ENCODE measurements around the gene ELL2. TPM values are rescaled to one million over a fixed set of nuclear protein-coding genes. Genes with fewer than 3 reads are reported as not detected.

Gene ELL2
- 78.2 and 119 TPM in 2 replicates for total RNA-seq

DNA sequence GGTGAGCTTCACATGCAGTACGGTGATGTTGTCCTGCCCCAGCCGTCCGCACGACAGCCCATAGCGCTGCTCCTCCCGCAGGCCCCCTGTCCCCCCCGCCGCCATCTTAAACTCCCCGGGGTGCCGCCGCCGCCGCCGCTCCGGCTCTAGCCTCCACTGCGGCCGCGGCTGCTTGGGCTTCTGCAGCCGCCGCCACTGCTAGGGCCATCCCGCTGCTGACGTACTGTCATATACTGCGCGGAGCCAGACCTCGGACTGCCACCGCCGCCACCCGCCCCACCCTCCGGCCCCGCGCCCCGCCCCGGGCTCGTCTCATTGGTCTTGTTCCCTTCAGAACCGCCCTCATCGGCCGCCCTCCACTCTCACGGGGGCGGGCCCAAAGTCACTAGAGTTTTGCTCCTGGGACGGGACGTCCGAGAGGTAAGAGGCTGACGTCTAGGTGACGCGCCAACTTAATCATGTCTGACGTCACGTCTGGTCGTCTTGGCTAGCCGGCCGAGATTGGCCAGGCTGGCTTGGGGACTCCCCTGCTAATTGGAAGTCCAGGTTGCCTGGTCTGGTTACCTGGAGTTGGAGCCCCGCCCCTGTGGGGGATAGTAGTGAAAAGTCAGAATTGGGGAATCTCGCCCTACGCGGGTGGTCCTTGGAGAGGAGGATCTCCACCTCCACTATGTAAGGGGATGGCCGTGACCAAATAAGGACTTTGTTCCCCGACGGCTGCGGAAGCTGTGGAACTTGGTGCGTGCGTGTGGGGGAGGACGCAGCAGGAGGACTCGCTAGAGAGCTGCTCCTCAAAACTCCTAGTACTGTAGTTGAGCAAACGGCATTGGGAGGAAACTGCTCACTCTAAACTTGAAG lies at the start of gene ELL2:
Gene ELL2, minus strand, starts transcription at position 235 of the 858 bp plus-strand sequence. Its CDS starts 130 bp downstream, at position 105.

Other genes with a start within 250 kb of the ELL2 start
- gene RHOBTB3, start 230.5 kb downstream of the ELL2 start, total RNA-seq: 0.39 and 2.2 TPM in 2 replicates
- gene GLRX, start 139.1 kb downstream of the ELL2 start, total RNA-seq: 6.2 and 7.9 TPM in 2 replicates